Putamen (tissue), 1 donor: ENCODE measurements around the gene OBSL1.

ENCODE experiments used
- DNase-seq: peaks from one replicate; pipeline ENCODE4 v3.0.0-alpha.2; 2016; ENCODE audit warnings: low spot score

The OBSL1 gene

GRCh38 chr2:219530048-219530963, 41.0 kb downstream of the OBSL1 start:
- DNase-seq = peak; percentile 82

- no peak for DNase-seq
Measured at GRCh38 chr2:219527472-219527871, 43.9 kb downstream of the OBSL1 start.

GRCh38 chr2:219527076-219527394, 44.3 kb downstream of the OBSL1 start:
- DNase-seq = no peak

GRCh38 chr2:219526320-219527075, 44.8 kb downstream of the OBSL1 start:
- DNase-seq = no peak

- DNase-seq = no peak
Measured at GRCh38 chr2:219525533-219526232, 45.7 kb downstream of the OBSL1 start.

GRCh38 chr2:219524817-219525216, 46.5 kb downstream of the OBSL1 start:
- no peak for DNase-seq

GRCh38 chr2:219523031-219523671, 48.2 kb downstream of the OBSL1 start:
- no peak for DNase-seq

- no peak for DNase-seq
Measured at GRCh38 chr2:219522111-219523030, 49.0 kb downstream of the OBSL1 start.

- no peak for DNase-seq
Measured at GRCh38 chr2:219521066-219521880, 50.1 kb downstream of the OBSL1 start.

- no peak for DNase-seq
Measured at GRCh38 chr2:219520079-219520478, 51.3 kb downstream of the OBSL1 start.

- no peak for DNase-seq
Measured at GRCh38 chr2:219519526-219519916, 51.8 kb downstream of the OBSL1 start.

- DNase-seq = no peak
Measured at GRCh38 chr2:219517954-219518778, 53.2 kb downstream of the OBSL1 start.

- DNase-seq = no peak
Measured at GRCh38 chr2:219516888-219517287, 54.5 kb downstream of the OBSL1 start.

GRCh38 chr2:219515874-219516629, 55.3 kb downstream of the OBSL1 start:
- peak; percentile 42 for DNase-seq

- DNase-seq = no peak
Measured at GRCh38 chr2:219514836-219515235, 56.5 kb downstream of the OBSL1 start.

GRCh38 chr2:219514196-219514761, 57.1 kb downstream of the OBSL1 start, which contains the start of gene ASIC4:
TSS of gene ASIC4 (plus strand) at chr2:219514482. CDS start at chr2:219514725, 243 bp downstream.
- no peak for DNase-seq

- no peak for DNase-seq
Measured at GRCh38 chr2:219513787-219514186, 57.6 kb downstream of the OBSL1 start.
